GM10847 (cell line): ENCODE results near the gene LRRC8C.

Experiments used
- POLR2A ChIP-seq: IDR thresholded peaks from 2 replicates; pipeline ENCODE4 v1.6.1; 2011; ENCODE audit not compliant: insufficient read length; ENCODE audit errors: extremely low read depth

Gene LRRC8C

DNA sequence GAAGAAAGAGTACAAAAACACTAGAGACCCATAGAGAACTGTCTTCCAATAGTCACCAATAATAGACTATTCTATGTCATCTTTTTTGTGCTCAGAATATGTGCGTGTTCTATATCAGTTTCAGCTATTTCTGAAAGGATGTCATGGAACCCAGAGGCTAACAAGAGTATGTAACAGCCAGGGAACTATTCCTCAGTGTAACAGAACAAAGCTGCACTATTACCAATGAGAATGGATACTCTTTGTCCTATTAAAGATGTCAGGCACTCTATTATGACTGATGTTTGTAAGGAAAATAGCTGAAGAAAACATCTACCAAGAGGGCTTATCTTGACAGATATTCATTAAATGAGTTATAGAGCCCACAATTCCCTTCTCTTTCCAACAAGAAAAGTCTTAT, 8.6 kb upstream of the LRRC8C start:
- no peak for TF ChIP-seq POLR2A

DNA sequence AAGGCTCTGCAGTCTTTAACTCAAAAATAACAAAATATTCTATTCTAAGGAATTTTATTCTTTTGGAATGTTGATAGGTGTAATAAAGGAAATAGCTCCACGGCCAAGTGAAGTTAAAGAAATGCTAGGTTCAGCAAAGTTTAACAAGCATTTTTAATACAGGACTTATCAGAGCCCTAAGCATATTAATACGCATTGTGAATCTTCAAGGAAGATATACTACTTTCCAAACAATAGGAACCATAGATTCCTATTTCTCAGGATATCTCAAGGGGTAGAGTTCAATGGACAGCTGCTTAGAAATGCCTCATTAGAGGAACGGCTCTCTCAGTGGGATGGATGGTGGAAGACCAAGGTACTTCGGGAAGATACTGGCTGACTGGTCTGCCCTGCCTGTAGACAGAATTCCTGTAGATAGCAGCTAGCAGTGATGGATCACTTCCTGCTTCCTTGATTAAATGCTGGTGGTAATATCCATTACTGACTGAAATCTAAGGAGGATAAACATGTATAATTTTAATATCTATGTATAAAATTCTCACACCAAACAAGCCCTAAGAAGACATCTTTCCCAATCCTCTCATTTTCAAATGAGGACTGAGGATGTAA, 8.1 kb upstream of the LRRC8C start:
- no peak for TF ChIP-seq POLR2A

DNA sequence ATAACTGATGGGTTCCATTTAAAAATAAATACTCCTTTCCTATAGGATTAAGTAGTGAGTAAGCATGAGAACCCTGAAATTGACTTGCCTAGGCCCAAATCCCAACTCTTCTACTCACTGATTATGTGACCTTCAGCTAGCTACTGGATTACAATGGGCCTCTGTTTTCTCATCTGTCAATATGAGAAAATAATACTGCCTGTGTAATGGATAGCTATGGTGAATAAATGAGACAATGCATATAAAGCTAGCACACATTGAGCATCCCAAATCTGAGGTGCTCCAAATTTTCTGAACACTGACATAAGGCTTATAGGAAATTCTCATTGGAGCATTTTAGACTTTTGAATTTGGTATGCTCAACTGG, 5.3 kb upstream of the LRRC8C start:
- no peak for TF ChIP-seq POLR2A

DNA sequence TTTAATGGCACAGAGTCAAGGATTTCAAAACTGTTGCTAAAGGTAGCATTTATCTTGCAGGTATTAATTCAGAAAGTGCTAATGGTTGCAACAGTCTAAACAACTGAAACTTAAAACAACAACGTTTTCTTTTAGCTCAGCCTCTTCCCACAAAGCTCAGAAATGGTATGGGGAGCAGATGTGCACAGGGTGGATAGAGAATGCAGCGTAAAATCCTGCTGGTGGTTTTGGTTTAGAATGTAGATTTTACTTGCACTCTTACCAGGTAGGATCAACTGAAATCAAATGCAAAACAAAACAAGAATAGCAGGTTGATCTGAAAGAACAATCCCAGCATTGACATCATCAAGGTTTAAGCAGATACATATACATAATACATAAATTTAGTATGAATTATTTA, 3.8 kb upstream of the LRRC8C start:
- TF ChIP-seq POLR2A = no peak

DNA sequence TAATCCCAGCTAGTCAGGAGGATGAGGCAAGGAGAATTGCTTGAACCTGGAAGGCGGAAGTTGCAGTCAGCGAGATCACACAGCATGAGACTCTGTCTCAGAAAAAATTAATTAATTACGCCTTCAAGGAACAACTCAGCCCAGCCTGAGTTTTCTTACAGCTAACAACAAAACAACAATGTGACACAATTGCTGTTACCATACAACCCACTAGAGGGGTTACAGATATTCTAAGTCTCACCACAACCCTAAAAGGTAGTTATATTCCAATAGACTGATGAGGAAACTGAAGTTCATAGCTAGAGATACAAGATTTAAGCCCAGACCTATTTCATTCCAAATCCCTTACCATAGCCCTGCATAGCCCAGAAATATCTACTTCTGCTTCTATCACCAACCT, 2.9 kb upstream of the LRRC8C start:
- TF ChIP-seq POLR2A = no peak

DNA sequence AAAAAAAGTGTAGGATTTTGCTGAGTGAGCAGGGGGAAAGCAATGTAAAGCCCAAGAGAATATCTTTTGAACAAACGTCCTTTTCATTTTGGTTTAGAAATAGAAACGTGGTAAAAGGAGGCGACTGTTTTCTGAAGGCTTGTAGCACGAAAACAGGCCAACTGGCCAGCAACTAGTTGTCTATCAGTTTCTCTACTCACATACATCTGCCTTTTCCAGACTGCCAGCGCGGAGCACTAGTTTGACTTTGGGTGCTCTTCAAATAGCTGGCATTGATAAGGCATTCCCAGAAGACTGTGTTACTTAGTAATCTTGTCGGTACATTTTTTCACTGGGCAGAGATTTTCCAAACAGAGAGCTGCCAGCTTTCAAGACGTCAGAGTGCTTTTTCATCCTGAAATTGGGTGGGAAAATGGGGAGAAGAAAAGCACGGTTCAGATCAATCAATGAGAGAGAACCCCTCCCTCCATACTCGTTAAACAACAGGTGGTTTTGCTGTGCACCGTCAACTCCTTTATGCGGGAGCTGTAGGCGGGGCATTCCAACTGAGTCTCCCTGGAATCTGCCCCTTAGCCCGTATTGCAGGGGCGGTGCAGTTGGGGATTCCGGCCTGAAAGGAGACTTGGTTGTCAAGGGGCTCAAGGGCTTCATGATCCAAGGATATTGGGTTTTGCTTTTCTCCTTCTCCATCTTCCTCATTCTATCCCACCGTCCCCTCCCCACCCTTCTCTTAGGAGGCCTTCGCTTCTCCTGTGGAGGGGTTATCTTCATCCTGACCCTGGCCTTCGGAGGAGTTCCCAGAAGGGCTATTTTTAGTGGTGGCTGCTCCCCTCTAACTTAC, 884 bp upstream of the LRRC8C start:
- no peak for TF ChIP-seq POLR2A

DNA sequence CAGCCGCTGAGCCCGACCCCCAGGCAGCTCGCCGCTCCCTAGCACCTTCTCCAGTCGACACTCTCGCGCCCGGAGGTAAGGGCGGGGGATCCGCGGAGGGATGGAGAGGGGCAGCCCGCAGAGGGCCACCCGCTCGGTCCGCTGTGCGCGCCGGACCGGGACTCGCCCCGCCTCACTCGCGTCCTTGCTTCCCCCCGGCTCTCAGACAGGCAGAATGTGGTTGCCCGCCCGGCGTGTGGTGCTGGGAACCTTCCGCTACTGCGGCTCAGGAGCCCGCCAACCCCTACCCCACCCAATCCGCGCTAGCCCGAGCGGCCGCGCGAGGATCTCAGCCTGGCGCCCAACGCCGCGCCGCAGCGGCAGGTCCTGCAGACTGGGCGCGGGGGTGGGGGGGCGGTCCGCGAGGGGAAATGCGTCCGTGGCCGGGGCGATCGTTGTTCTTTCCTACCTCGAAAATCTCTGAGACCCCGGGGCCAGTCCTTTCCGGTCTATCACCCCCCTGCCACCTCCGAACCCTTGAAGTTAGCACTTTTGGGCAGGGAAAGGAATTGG, 404 bp downstream of the LRRC8C start:
- TF ChIP-seq POLR2A = peak; percentile 30

DNA sequence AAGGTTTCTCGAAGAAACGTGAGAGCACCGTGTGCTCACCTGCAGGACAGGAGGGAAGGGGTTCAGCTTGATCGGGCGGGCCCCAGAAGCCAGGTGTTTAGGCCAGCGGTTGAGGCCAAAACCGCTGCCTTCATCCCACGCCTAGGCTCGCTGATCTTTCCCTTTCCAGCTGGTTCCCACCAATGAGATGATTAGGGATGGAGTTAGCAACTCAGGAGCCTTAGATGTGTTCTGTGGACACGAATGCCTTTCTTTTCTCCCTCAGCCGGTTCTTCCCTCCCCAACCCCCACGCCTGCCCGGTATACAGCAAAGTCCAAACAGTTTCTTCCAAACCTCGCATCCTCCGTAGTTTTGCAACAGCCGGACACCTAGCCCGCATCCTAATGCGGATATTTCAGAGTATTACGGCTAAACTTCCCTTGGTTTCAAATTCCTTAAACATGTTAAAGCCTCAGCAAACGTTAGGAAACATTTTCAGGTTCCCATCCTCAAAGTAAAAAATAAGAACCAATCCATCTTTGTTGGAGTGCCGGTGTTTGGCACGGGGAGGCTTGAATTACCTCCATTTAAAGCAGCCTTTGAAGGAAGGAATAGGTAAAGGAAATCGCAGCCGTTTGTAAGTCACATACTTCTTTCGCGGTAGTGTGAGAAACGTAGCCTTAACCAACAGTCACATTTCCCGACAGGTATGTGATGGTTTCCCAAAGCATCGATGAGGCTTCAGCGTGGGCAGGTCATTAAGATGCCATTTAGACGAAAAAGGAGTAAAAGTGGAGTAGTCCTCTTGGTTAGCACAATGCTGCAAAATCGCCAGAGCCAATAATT, 1.1 kb downstream of the LRRC8C start:
- no peak for TF ChIP-seq POLR2A

DNA sequence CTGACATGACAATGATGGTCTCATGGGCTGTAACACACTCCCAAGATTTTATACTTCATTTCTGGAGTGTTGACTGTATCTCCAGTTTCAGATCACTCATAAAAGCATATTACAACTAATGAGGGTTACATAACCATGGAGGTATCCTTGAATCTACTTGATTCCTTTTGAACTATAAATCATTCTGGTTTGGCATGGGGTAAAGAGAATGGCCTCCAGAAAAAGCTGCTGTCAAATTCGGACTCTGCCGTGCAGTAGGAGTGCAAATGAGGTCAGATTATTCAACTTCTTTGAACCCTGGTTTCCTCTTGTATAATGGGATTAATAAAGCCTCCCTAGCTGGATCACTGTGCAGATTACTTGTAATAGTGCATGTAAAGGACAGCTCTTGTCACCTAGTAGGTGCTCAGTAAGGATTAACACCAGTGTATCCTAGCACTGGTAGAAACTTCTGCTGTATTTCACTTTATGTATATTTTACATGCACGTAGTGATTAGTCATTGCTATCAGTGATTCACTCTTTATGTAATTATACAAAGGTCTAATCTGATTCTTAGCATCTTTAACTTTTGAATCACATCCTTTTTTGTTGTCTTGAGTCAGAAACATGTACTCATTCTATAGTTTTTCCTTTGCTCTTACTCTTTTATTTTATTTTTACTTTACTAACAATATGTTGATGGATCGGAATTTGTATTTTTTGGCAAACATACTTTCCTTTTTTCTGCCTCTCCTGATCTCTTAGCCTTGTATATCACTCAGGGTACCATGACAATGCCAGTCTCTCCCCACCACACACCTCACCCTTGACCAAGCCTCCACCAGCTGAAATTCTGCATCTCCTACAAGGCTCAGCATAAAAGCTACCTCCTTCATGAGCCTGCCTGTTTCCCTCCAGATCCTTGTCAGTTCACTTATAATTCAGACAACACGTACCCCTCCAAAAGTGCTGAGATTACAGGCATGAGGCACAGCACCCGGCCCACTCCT, 3.2 kb downstream of the LRRC8C start:
- no peak for TF ChIP-seq POLR2A

DNA sequence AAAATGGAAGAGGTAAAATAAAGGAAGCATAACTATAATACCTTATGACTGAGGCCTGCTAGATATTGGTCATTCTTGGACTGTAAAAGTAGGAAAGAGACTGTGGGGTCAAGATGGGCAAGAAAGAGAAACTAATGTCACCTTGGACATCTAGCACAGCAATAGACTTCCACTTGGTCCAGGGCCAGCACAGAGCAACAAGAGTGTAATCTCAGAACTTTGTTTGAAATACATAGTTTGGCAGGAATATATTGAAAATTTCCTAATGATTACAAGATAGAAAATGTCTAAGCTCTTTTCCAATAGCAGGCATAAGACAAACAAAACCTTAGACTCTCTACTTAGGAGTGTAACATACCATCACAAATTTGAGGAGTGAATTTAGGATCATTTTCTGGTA, 4.6 kb downstream of the LRRC8C start:
- no peak for TF ChIP-seq POLR2A

DNA sequence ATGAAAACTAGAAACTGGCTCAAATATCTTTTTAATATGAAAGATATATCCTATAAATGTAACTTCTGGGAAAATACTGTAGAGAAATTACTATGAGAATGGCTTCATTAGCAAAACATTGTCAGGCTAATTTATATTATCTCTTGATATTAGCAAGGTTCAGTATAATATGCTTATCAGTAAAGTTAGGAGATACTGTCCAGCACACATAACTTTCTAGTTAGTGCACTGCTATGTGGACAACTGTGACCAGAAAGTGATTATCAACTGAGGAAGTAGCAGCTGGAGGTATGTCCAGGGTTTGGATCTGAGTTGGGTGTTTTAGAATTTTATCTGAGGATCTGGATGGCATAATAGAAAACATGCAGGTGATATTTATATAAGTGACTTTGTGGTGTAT, 7.5 kb downstream of the LRRC8C start:
- no peak for TF ChIP-seq POLR2A

DNA sequence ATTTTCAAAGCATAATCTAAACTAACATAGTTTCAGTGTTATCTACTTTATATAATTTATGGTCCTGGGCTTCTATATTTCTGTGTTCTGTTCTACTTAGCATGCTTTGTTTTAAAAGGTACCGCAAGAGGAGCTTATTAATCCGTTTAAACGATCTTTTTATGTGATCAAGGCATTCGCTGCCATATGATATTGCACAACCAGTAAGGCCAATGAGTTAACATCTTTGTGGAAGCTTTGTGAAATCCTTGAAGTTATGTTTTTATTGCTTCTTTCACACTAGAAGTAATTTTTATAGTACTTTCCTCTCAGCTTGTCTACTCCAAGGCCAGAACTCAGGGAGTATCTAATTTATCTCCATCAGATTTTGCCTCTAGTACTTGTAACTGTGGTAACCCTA, 8.9 kb downstream of the LRRC8C start:
- no peak for TF ChIP-seq POLR2A

DNA sequence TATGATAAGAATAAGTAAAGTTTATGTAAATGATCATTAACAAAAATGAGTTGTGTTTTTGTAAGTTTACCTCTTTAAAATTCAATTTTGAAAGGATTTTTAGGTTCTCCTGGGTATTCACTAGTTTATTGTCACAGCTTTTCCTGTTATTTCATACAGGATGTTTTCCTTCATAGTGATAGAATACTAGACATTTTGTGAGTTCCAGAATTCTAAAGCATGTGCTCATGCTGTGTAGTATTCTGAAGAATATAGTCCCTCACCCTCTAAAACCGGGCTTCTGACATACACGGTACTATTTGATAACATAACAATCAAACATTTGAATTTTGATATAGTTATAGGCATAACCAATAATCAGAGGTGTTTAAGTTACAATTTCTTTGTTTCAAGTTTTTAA, 10.7 kb downstream of the LRRC8C start:
- no peak for TF ChIP-seq POLR2A

DNA sequence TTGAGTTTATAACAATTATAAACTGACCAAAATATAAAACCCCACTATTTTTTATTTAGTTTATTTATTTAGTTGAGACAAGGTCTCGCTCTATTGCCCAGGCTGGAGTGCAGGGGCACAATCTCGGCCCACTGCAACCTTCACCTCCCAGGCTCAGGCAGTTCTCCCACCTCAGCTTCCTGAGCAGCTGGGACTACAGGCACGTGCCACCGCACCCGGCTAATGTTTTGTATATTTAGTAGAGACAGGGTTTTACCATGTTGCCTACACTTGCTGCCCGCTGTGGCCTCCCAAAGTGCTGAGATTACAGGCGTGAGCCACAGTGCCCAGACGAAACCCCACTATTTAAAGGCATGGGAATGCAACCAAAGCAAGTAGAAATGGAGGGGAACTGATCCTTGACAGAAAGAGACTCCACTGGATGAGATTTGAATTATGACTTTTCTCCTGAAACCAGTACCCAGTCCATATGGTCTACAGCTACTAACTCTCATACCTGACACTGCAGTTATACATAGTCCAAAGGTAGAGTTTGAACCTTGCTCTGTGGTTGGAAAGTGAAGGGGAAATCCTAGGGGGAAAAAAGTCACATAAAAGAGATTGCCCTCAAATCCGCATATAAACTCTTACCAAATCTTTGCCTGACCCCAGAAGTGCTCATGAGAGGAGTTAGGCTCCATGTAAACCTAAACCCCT, 11.3 kb downstream of the LRRC8C start:
- TF ChIP-seq POLR2A = no peak
